Stimulated activated CD4-positive, alpha-beta T cell treated with anti-CD3 and anti-CD28 coated beads, Interleukin-15, amount 100 ng/mL, for 1 hour (primary cell): Measurements from ENCODE around the gene IMPACT.

ENCODE experiments used
- DNase-seq, 2 donors: peaks; one replicate each; pipeline ENCODE4 v3.0.0-alpha.2; 2020; ENCODE audit warnings: low read depth in 1 of 2, low spot score in 1 of 2

IMPACT gene

DNA sequence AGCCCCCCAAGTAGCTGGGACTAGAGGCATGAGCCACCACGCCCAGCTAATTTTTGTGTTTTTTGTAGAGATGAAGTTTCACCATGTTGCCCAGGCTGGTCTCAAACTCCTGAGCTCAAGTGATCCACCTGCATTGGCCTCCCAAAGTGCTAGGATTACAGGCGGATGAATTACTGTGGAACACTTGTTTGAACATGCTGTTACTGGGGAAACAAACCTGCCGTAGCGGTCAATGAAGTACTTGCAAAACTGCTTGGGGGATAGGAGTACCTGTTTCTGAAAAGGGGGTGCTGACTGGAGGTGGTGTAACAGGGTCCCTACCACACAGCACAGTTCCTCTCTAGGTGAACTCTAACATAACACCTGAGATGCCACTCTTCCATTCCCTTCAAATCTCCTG lies 5.9 kb upstream of the IMPACT start:
- no peak for DNase-seq

DNA sequence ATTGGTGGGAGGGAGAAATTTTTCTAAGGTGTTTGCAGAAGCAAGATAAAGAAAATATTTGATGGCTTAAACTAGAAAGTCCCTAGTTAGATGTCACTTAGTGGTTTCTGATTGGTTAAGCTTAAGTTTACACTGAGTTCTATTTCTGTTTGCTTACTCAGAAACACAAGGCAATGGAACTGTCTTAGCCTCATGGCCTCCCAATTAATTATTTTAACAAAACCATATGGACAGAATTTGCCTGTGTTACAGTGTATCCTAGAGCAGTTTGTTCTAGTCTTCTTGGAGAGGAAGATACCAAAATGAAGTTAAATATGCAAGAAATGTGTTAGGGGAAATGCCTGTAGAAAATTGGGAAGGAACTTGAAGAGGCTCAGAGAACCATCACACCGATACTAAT lies 4.6 kb upstream of the IMPACT start:
- no peak for DNase-seq

DNA sequence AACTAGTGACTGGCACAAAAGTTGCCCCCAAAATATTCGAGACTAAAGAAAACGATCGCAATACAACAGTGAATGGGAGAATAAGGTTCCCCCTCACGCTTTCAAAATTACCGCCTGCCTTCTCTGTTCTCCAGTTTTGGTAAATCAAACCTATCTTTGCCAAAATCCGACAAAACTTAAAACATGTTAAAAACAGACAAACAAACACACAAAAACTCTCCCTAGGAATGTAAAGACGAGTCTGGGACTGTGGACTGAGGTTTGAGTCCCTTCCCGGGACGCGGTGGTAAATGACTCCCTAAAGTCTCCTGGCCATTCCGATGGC lies 435 bp upstream of the IMPACT start:
- no peak for DNase-seq

DNA sequence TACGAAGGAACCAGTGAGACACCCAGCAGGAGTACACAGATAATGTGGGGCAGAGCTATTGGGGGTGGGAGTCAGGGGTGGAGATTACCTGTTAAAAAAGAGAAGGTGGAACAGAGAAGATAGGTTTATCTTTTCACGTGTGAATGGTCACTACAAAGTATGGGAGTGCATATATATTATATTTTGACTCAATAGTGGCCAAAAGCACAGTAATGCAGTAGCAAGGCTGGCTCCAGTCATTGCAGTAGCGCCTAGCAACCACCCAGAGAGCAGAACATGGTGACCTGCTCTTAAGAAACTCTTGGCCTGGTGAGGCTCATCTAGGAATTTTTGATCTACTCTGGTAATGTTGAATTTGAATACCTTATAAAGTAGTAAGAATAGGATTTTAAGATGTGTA lies 1.0 kb downstream of the IMPACT start:
- DNase-seq: no peak

DNA sequence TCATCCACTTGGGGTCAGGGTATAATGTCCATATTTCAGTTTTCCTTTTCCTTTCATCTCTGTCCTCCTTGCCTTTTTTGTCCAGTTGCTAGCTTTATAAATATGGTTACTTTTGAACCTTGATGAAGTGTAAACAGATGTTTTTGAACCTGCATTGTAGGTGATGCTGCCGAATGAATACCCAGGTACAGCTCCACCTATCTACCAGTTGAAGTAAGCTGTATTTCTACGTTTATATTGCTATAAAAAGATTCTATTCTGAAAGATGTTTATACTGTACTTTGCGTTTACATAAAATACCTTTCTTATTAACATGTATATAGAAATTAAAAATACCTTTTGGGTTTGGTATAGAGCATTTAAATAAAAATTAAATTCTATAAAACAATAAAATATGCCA lies 2.2 kb downstream of the IMPACT start:
- no peak for DNase-seq

DNA sequence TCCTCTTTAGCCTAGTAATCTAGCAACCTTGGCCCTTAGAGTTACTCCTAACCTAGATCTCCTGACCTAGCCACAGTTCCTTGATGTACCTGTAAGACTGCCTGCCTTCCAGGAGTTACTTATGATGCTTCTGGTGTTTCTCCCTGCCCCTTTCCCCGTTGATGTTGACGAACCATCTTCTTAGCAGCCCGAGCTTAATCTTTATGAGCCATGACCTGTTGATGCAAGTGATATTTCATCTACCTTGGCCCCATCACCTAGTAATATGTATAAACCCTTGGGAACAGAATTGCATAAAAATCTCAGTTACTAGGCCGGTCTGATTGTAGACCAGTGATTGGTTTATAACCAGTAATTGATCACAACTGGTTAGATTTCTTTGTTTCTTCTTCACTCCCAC lies 2.7 kb downstream of the IMPACT start:
- DNase-seq: no peak

DNA sequence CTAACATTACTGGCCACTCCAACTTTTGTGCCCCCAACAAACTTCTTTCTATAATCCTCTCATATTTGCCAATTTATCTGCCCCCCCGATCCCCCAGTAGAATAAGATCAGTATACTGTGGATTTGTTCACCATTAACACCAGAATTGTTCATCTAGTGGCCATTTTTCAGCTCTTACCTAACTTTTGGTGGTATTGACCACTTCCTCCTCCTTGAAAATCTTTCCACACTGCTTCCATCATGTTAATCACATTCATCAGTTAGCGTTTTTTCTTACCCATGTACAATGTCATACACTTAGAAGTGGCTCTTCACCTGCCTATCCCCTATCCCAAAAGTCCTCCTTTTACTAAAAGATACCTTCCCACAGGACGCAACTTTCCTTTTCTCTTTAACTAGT lies 6.1 kb downstream of the IMPACT start:
- DNase-seq: no peak

DNA sequence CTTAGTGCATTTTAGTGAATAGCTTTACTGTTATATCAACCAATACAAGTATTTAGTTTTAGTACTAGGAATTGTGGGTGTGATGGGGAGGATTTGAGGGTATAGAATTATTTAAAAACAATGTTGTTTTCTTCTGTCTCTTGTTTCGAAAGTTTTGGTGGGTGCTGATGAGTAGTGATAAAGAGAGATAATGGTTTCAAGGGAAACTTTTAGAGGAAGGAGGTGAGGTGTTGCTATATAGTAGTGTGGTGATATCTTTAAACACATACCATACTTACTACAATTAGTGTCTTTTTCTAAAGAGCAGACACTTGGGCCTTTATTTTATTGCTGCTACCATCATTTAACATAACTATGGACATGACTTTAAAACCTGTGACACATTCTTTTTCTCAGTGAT lies 10.5 kb downstream of the IMPACT start:
- no peak for DNase-seq

DNA sequence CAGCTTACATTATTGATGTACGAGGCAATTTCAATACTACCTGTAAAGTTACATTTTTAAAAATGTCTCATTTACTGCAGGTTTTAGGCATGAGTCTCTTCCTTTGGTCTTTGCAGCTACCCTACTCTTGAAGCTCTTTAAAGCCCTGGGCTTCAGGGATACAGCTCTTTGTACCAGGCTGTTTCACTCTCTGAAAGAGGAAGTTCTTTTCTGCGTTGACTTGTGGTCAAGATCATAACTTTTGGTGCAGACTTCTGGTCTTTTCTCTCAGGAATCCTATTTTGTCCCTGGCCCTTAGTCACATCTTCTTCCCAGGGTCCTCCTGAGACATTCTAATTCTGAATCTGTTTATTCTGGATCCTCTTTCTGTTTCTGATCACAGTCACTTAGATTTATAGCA lies 17.4 kb downstream of the IMPACT start:
- DNase-seq: no peak

DNA sequence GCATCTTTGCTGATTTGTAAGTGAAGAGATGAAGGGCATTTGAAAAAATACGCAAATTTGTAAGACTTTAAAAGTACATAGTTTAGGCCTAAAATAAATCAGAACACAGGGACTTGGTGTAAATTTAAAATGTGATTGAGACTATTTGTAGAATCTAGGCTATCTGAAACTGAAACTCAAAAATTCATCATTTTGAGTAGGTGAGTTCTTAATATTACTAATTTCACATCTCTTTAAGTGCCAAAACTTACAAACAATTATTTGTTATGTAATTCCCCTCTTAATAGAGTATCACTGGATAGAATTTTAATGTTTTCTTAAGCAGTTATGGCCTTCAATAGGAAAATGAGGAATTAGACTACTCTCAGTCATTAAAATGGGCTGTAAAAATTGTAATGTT lies 20.0 kb downstream of the IMPACT start:
- no peak for DNase-seq

DNA sequence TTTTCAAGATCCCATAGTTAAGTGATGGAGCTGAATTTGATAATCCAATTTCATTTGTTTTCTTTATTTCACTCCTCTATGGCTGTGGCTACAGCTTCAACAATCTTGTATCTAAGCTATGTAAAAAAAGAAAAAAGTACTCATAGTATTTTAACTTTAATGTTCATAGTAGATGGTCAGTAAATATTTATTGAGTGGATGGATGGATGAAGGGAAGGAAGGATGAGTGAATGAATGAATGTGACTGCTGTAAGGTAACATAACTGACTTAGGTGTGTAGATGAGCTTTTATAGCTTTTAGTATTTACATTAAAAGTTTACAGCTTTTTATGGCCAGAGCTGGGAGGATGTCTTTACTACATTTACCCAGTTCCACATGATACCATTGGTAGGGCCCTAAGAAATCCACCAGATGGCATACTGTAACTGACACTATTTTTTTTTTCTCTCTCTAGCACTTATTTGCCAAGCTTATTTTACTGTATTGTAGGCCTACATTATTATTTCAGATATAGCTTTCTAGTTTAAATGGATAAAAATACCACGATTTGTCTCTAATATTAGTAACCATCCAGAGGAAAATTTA lies 20.6 kb downstream of the IMPACT start:
- DNase-seq: no peak

DNA sequence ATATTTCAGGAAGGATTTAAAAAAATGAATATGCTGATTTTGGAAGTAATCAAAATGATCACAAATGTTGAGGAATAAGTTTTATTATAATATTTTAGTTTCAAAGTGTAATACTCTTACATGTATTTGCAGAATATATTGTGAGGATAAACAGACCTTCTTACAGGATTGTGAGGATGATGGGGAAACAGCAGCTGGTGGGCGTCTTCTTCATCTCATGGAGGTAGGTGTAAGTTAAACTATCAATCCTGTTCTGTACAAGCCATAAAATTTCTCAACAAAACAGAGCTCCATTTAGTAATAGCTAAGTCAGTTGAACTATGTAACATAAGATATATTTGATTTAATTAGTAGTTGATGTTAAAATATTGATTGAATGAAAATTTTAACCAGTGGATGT lies 21.5 kb downstream of the IMPACT start:
- DNase-seq: no peak

DNA sequence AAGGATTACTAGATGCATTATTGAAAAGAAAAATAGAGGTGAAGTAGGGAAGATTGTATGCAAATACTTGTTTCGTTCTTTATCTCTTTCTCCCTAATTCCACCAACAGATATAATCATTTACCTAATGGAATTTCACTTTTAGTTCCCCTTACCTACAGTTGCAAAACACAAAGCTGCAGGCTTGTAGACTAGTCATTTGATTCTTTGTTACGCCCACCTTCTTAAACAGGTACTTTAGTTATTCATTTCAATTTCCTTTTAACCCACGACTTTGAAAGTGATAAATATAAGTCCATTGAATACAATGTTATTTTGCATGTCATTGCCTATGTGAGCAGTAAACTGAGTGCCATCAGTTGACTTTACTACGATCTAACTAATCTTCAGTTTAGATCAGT lies 30.1 kb downstream of the IMPACT start:
- DNase-seq: no peak

DNA sequence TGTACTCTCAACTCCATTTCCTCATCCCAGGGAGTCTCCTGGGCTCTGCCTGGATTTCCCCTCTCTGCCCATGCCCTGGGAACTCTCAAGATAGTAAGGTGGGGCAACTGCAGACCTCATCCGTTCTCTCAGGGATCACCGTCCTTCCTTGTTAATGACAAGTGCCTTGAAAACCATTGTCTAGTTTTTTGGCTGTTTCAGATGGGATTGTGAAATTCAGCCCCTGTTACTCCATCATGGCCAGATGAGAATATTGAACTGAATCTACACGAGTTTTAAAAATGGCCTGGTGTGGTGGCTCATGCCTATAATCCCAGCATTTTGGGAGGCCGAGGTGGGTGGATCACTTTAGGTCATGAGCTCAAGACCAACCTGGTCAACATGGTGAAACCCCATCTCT lies 33.3 kb downstream of the IMPACT start:
- no peak for DNase-seq

DNA sequence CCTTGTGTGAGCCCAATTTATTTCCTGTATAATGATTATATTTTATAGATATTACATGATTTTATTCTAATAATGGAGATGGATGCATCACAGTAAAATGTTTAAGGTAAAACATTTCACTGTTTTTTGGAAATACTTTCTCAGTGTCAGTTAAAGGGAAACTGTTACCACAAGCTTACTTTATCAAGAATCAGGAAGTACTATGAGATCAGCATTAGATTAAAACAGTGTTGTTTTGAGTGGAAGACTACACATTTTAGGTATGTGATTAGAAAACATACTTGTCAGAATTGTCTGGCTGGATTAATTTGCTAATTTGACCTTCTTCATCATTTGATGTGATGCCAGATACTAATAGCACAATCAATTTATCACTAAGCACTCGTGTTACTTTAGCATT lies 33.9 kb downstream of the IMPACT start, which contains the start of gene HRH4:
Gene HRH4, plus strand, starts transcription at position 250 of the 400 bp plus-strand sequence. Its CDS starts 92 bp downstream, at position 342.
- DNase-seq: no peak

DNA sequence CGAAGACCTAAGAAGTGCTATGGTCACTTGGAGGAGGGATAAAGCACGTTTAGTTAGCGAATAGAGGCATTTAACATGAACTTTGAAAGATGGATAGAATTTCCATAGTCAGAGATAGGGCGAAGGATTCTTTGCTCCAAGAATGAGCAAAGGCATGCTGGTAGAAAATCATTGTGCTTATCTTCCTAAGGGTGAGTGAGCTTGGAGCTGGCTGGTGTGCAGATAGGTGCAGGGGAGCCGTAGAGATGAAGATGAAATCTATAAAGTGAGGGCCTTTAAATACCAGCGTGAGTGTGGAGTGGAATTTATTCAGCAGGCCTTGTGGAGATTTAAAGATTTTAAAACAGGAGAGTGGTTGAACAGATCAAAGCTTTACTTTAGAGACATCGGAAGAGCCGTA lies 35.5 kb downstream of the IMPACT start:
- DNase-seq: no peak

DNA sequence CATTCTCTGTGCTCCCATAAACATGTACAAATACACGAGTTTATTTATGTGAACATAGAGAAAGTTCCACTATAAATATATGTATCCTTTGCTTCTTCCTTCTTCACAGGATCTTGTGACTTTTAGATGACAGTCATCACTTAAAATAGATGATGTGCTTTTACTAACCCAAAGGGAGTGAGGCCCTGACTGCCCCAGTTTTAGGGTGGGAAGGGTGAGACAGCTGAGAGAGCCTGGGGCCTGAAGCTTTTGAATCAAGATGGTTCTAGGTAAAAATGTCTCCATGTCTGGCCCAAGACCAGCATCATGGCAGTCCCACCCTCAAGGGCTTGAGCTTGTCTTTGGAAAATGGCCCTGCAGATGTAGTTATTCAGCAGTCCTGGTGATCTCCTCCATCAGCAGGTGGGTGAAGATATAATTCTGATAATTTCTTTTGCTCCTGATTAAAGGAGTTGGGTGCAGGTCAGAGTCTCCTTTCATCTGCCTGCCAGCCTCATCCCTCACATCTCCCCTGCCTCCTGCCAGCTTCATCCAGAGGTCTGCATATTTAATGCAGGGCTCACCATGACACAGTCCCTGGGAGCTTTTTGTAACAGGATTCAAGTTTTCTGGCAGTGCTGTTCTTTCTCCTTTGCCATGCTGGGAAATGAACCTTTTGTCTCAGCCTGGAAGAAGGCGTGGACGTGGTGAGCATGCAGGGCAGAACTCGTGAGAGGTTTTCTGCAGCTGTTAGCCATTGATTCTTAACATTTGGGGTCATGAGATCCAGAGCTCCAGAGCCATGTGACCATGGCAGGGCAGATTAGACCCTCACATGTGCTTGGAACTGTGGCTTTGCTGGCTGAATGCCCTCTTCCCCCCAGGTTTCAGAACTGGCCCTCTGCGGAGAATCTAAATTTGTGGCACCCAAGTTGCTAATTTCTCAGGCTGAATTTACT lies 36.6 kb downstream of the IMPACT start:
- DNase-seq: no peak

DNA sequence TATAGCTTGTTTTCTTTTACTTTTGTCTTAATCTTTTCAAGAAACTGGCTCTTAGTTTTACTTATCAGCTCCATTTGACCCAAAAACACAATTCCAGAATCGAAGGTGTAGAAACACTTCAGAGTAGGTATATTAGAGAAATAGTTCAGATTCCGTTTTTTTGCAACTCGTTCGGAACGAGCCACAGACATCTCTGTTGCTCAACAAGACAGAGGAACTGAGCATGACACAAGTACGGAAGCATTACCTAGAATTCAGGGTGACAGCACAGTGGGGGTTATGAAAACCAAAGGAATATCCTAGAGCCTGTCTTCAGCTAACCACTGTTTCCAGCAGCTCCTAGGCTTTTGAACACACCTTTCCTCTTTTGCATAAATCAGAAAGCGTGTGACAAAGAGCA lies 39.0 kb downstream of the IMPACT start:
- no peak for DNase-seq

DNA sequence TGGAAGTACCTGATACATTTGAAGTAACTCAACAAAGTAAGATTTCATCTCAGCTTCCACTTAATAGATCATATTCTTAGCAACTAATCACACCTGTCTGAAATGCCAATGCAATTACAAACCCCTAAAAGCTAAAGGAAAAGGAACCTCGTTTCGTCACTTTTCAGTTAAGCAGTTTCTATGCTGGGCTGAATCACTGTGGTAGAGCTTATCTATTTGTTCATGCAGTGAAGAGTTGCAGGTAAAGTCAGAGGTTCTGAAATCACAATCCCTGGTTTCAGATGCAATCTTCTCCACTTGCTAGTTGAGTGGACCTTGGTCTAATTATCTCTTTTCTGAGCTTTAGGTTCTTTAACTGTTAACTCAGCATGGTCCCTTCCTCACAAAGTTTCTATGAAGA lies 40.3 kb downstream of the IMPACT start:
- DNase-seq: no peak

DNA sequence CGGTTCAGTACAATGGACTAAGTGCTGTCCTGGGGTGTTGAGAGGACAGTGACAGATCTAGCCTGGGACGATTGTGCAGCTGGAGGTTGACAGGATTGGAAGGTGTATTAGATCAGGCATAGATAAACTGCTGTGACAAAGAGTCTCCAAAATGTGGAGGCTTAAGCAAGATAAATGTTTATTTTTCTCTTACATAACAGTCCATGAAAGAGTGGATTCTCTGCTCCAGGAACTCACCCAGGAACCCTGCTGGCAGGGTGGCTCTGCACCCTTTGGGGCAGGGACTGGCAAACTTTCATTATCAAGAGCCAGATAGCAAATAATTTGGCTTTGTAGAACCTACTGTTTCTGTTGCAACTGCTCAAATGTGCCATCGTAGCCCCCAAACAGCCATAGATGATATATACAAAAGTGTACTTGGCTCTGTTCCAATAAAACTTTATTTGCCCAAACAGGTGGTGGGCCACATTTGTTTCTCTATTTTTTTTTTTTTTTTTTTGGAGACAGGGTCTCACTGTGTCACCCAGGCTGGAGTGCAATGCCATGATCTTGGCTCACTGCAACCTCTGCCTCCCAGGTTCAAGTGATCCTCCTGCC lies 43.6 kb downstream of the IMPACT start:
- no peak for DNase-seq

DNA sequence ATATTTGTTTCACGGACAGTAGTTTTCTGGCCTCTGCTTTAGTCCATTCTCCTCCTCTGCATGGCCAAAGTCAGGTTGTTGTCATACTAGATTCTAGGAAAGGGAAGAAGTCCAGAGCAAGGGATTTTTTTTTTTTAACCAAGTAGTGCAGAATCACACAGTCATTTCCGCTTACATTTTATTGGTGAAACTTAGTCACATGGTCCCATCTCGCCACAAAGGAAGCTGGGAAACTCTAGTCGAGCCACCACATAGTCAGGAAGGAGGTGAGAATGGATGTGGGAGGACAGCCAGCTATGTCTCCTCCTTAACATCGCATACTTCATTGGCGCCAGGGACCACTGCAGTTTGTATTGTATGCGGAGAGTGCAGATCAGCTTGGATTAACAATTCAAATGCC lies 44.3 kb downstream of the IMPACT start:
- no peak for DNase-seq

DNA sequence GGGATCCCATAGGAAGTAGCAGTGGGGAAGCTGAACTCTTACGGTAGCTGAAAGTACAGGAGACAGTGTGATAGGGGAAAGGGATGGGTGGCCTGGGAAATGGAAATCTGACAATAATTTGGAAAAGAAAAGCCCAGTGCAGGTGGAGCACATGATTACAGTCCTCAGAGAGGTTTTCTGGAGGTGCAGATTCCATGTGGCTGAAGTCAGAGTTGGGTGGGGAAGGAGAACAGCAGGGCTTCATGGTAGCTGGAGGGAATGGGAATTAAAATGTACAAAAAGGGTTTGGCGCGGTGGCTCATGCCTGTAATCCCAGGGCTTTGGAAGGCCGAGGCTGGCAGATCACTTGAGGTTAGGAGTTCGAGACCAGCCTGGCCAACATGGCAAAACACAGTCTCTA lies 46.1 kb downstream of the IMPACT start:
- no peak for DNase-seq

DNA sequence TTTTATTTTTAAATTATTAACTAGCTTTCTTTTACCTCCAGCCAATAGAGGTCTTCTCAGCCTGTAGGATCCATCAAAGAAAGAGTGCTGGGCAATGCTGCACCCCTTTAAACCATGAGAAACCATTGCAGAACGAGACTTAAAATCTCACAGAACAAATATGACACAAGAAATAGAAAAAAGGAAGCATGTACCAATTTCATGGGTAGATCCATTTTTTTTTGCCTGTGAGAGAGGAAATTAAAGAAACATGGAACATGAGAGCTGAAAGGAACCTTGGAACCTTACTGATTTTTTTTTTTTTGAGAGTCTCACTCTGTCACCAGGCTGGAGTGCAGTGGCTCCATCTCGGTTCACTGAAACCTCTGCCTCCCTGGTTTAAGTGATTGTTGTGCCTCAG lies 47.9 kb downstream of the IMPACT start:
- no peak for DNase-seq
